Heart left ventricle (tissue), 16 donors: ENCODE results near the gene GALNT12. TPM values are rescaled to one million over a fixed set of nuclear protein-coding genes. Genes with fewer than 3 reads are reported as not detected.

Experiments
- ATAC-seq, 4 donors: fragments of 200-7000 bp; cut with Tn5 transposase; one replicate each; pipeline ENCODE4 v1.9.1; 2020 to 2022; ENCODE audit warnings: moderate library complexity in 4 of 4, mild to moderate bottlenecking in 3 of 4, moderate number of reproducible peaks in 1 of 4
- DNase-seq, 5 donors: peaks; one replicate each; pipeline ENCODE4 v3.0.0-alpha.2; 2020
- H3K27ac ChIP-seq, 12 donors: fragments of 200-600 bp; sonication (generic) in 4 of 12; one replicate each; pipeline versions ENCODE4 v1.5.0 to v1.8.0; 2016 to 2022; ENCODE audit warnings: mild to moderate bottlenecking in 2 of 12
- H3K27me3 ChIP-seq, 9 donors: fragments of 200-600 bp; sonication (generic) in 2 of 9; one replicate each; pipeline versions ENCODE4 v1.5.1 to v1.8.0; 2016 to 2022; ENCODE audit warnings: mild to moderate bottlenecking in 3 of 9
- H3K36me3 ChIP-seq, 9 donors: fragments of 200-600 bp; sonication (generic) in 2 of 9; one replicate each; pipeline versions ENCODE4 v1.5.0 to v1.8.0; 2018 to 2022; ENCODE audit warnings: mild to moderate bottlenecking in 2 of 9
- H3K4me1 ChIP-seq, 12 donors: fragments of 200-600 bp; sonication (generic) in 4 of 12; one replicate each; pipeline versions ENCODE4 v1.5.0 to v1.8.0; 2016 to 2022; ENCODE audit warnings: mild to moderate bottlenecking in 3 of 12
- H3K4me3 ChIP-seq, 12 donors: fragments of 200-600 bp; sonication (generic) in 4 of 12; one replicate each; pipeline versions ENCODE4 v1.5.0 to v1.8.0; 2017 to 2022; ENCODE audit warnings: mild to moderate bottlenecking in 9 of 12, moderate library complexity in 4 of 12
- H3K9me3 ChIP-seq, 12 donors: fragments of 200-600 bp; sonication (generic) in 4 of 12; one replicate each; pipeline versions ENCODE4 v1.5.0 to v1.8.0; 2016 to 2022; ENCODE audit warnings: mild to moderate bottlenecking in 1 of 12
- CTCF ChIP-seq, 12 donors: fragments of 200-600 bp; sonication (generic) in 4 of 12; IDR thresholded peaks; one replicate each; pipeline versions ENCODE4 v1.5.0 to v1.8.0; 2018 to 2022; ENCODE audit warnings: antibody characterized with exemption in 12 of 12, mild to moderate bottlenecking in 5 of 12
- POLR2A ChIP-seq, 2 donors: fragments of 450-650 bp; IDR thresholded peaks; one replicate each; pipeline ENCODE4 v1.6.1; 2017; ENCODE audit warnings: antibody characterized with exemption in 2 of 2, mild to moderate bottlenecking in 2 of 2, moderate library complexity in 2 of 2
- WGBS, 4 donors: extraction: QIAGEN DNeasy Blood & Tissue Kit in 2 of 4; methylation state at CpG; one replicate each; pipeline versions ENCODE4 v1.1.5 to v1.1.7; 2013 to 2018; 5-methylcytosine and 5-hydroxymethylcytosine counted together
- intact Hi-C, 10 donors: fragments of 100-400 bp; cut with DNase I; formaldehyde crosslinking; loops; one replicate each; pipeline versions ENCODE4 v1.11.1 to v1.14.2; 2022
- polyA plus RNA-seq, 2 donors: library from polyadenylated mRNA; stranded (reverse); fragments of 200-250 nt; gene quantifications; one replicate each; pipeline ENCODE4 v1.2.3, GENCODE V29; 2013
- total RNA-seq, 9 donors: library from RNA; depleted of rRNA in 2 of 9; stranded (reverse); fragments of >200 nt in 2 of 9; fragmentation: NEBNext Ultra II Directional in 3 of 9; extraction: Animal tissue kit (Norgen Biotek cat#: 25700) in 3 of 9; gene quantifications; one replicate each; pipeline versions ENCODE4 v1.1.0 to v1.2.4, GENCODE V29; 2016 to 2023
- donor health status: ischemic (EF 13 %, LVEDD 7.1; RV severe dilation, severe dysfunction).
- donor health status: healthy with polysubstance abuse.
- donor health status: DM: no; HTN: yes; CAD: no.
- donor health status: DM: no; HTN: no; CAD: no.
- donor health status: ischemic (EF 25% LVEDD 6.9; RV normal size, moderate dysfunction).
- donor health status: ischemic (EF 25% LVEDD 5.7; RV mildly dilated, moderate dysfunction).
- donor health status: healthy.
- donor health status: DM: yes; HTN: yes; CAD: no.
- donor health status: ischemic (EF 35%, LVEDD 5.7; RV mildly dilated, moderate dysfunction).
- donor health status: nonischemic (EF 11% LVEDD 7.7; RV severe dilation, severe dysfunction).
- donor health status: DM: yes; HTN: yes; CAD: no.
- donor health status: PGD.
- donor health status: ischemic (EF 29% LVEDD 5.4; RV normal size, mild dysfunction).
- donor health status: nonischemic (EF 23%, LVEDD 6.1; RV moderate dilation, normal function).

GALNT12 gene
- total and polyA plus RNA-seq, 11 donors, result 0.23 to 4.7 (median 0.44) TPM

GRCh38 chr9:98773721-98774120 is 33.7 kb upstream of the GALNT12 start:
- Histone ChIP-seq H3K27me3 (no peaks in the 10 kb centered on the region), H3K27ac (no peak overlapping the region), H3K4me1 (no peaks in the 10 kb centered on the region), H3K36me3 (peaks cover 0 to 48% (median 28%) of the 10 kb centered on the region in 9 donors), H3K4me3 (no peak overlapping the region), H3K9me3 (no peaks in the 10 kb centered on the region)
- 92 to 95% (median 93%) methylated on average over 8 to 15 of the region's 15 CpGs for WGBS, 4 donors
- TF ChIP-seq CTCF (IDR thresholded peaks at IDR 0.05) (no peak), POLR2A (IDR thresholded peaks at IDR 0.05) (no peak)
- ATAC-seq (no peak), DNase-seq (no peak)
- intact Hi-C loops, result loop anchor here in 2 of 10 donors (5.0 to 10.0 kb wide), 2 partner anchors 456 to 569 kb away; no protein-coding TSS in a partner anchor

GRCh38 chr9:98774746-98775145 is 32.7 kb upstream of the GALNT12 start:
- ATAC-seq, result no peak
- Histone ChIP-seq H3K27me3 (no peaks in the 10 kb centered on the region), H3K9me3 (no peaks in the 10 kb centered on the region), H3K4me1 (no peaks in the 10 kb centered on the region), H3K4me3 (no peak overlapping the region), H3K27ac (no peak overlapping the region), H3K36me3 (peaks cover 0 to 48% (median 28%) of the 10 kb centered on the region in 9 donors)
- intact Hi-C loops, result loop anchor here in 4 of 10 donors (5.0 to 10.0 kb wide), 2 partner anchors 457 to 570 kb away; no protein-coding TSS in a partner anchor
- DNase-seq, result no peak
- TF ChIP-seq POLR2A (IDR thresholded peaks at IDR 0.05) (no peak), CTCF (IDR thresholded peaks at IDR 0.05) (peak in 10 of 12 donors; percentile 10 to 45 (median 32))
- 88 to 95% (median 90%) methylated on average over 9 of the region's 9 CpGs for WGBS, 4 donors

- Histone ChIP-seq H3K4me3 (no peak overlapping the region), H3K4me1 (no peaks in the 10 kb centered on the region), H3K27me3 (no peaks in the 10 kb centered on the region), H3K9me3 (no peaks in the 10 kb centered on the region), H3K36me3 (peaks cover 0 to 37% (median 22%) of the 10 kb centered on the region in 9 donors), H3K27ac (no peak overlapping the region)
- DNase-seq, result peak in 1 of 5 donors; percentile 35
- intact Hi-C loops, result loop anchor here (1.0 to 10.0 kb wide), 5 partner anchors 459 to 571 kb away; no protein-coding TSS in a partner anchor
- WGBS, 4 donors, result 36 to 51% (median 40%) methylated on average over 8 of the region's 8 CpGs
- ATAC-seq, result peak in 1 of 4 donors; percentile 49
- TF ChIP-seq CTCF (IDR thresholded peaks at IDR 0.05) (peak; percentile 47 to 81 (median 69)), POLR2A (IDR thresholded peaks at IDR 0.05) (no peak)
These were observed 31.5 kb upstream of the GALNT12 start for GRCh38 chr9:98775831-98776441.

- intact Hi-C loops, result loop anchor here in 8 of 10 donors (2.0 to 10.0 kb wide), 4 partner anchors 460 to 573 kb away; no protein-coding TSS in a partner anchor
- peaks cover 0 to 34% (median 12%) of the 10 kb centered on the region in 9 donors for H3K36me3 ChIP-seq
These were observed 29.9 kb upstream of the GALNT12 start for GRCh38 chr9:98777618-98778017.

More at GRCh38 chr9:98777618-98778017, 29.9 kb upstream of the GALNT12 start:
- no peak overlapping the region for H3K4me3 ChIP-seq
- no peaks in the 10 kb centered on the region for H3K27me3 ChIP-seq
- no peaks in the 10 kb centered on the region for H3K4me1 ChIP-seq
- WGBS, 4 donors, result 89 to 98% (median 96%) methylated on average over 4 of the region's 4 CpGs
- no peak overlapping the region for H3K27ac ChIP-seq
- no peaks in the 10 kb centered on the region for H3K9me3 ChIP-seq
- ATAC-seq (no peak), DNase-seq (no peak)
- TF ChIP-seq CTCF (IDR thresholded peaks at IDR 0.05) (no peak), POLR2A (IDR thresholded peaks at IDR 0.05) (no peak)
